Body of pancreas (tissue), 4 donors: ENCODE results near the gene KLHDC4. TPM values are rescaled to one million over a fixed set of nuclear protein-coding genes. Genes with fewer than 3 reads are reported as not detected.

Source experiments
- ATAC-seq: fragments of 150-250 bp; one replicate; pipeline ENCODE4 v1.9.1; 2016
- DNase-seq, 4 donors: peaks; one replicate each; pipeline ENCODE4 v3.0.0-alpha.2; 2019
- H3K27ac ChIP-seq, 4 donors: fragments of 200-600 bp; sonication (generic); 1 replicate in 3 of 4; 2 replicates in 1 of 4; pipeline versions ENCODE4 v1.5.1 to v1.6.1; 2016 to 2019; ENCODE audit warnings: mild to moderate bottlenecking in 1 of 4, mixed read lengths in 1 of 4, moderate library complexity in 1 of 4
- H3K27me3 ChIP-seq, 2 donors: fragments of 200-600 bp; sonication (generic); one replicate each; pipeline ENCODE4 v1.6.0; 2016; ENCODE audit warnings: mild to moderate bottlenecking in 1 of 2
- H3K36me3 ChIP-seq, 2 donors: fragments of 200-600 bp; sonication (generic); replicated peaks in 1 of 2; 2 replicates each; pipeline ENCODE4 v1.5.1; 2016; ENCODE audit warnings: low read depth in 2 of 2; ENCODE audit not compliant: insufficient read depth in 1 of 2
- H3K4me1 ChIP-seq: fragments of 200-600 bp; sonication (generic); one replicate; pipeline ENCODE4 v1.6.0; 2016
- H3K4me3 ChIP-seq, 2 donors: fragments of 200-600 bp; sonication (generic); 1 replicate in 1 of 2; 2 replicates in 1 of 2; pipeline ENCODE4 v1.5.1; 2016 to 2019
- H3K9me3 ChIP-seq, 3 donors: fragments of 200-600 bp; sonication (generic); 1 replicate in 2 of 3; 2 replicates in 1 of 3; pipeline ENCODE4 v1.5.1; 2016
- POLR2A ChIP-seq, 3 donors: fragments of 450-650 bp; IDR thresholded peaks; one replicate each; pipeline ENCODE4 v1.6.1; 2016; ENCODE audit warnings: antibody characterized with exemption in 3 of 3, mild to moderate bottlenecking in 2 of 3
- WGBS, 2 donors: methylation state at CpG; one replicate each; pipeline ENCODE4 v1.1.5; 2017; 5-methylcytosine and 5-hydroxymethylcytosine counted together
- intact Hi-C: fragments of 100-400 bp; cut with DNase I; formaldehyde crosslinking; loops from one replicate; pipeline ENCODE4 v1.15.1; 2023
- total RNA-seq, 2 donors: library from RNA; depleted of rRNA; stranded (reverse); fragments of >200 nt; gene quantifications; one replicate each; pipeline ENCODE4 v1.1.0, GENCODE V29; 2016
- TF ChIP-seq, protein P1 (sequence below), 7 experiments: fragments of 450-650 bp in 4 of 7; fragments of 200-600 bp in 3 of 7; sonication (generic) in 3 of 7; IDR thresholded peaks; one replicate each; pipeline ENCODE4 v1.5.1; 2016 to 2019; ENCODE audit warnings: antibody characterized with exemption in 7 of 7

KLHDC4 gene
- total RNA-seq, 2 donors from 2014 or later = 25.4 to 82.1 TPM

GRCh38 chr16:87762620-87763019 lies 3.2 kb downstream of the KLHDC4 start:
- DNase-seq (no peak), ATAC-seq (no peak)
- WGBS, 2 donors = 89 to 91% methylated on average over 9 of the region's 9 CpGs
- no peaks in the 10 kb centered on the region for H3K9me3 ChIP-seq
- no peak overlapping the region for H3K4me3 ChIP-seq
- H3K36me3 ChIP-seq = peaks cover 0 to 7% of the 10 kb centered on the region in 2 donors
- H3K27ac ChIP-seq = no peak overlapping the region
- no peaks in the 10 kb centered on the region for H3K27me3 ChIP-seq
- no peak for TF ChIP-seq POLR2A (IDR thresholded peaks at IDR 0.05)
- TF ChIP-seq, protein P1, sequence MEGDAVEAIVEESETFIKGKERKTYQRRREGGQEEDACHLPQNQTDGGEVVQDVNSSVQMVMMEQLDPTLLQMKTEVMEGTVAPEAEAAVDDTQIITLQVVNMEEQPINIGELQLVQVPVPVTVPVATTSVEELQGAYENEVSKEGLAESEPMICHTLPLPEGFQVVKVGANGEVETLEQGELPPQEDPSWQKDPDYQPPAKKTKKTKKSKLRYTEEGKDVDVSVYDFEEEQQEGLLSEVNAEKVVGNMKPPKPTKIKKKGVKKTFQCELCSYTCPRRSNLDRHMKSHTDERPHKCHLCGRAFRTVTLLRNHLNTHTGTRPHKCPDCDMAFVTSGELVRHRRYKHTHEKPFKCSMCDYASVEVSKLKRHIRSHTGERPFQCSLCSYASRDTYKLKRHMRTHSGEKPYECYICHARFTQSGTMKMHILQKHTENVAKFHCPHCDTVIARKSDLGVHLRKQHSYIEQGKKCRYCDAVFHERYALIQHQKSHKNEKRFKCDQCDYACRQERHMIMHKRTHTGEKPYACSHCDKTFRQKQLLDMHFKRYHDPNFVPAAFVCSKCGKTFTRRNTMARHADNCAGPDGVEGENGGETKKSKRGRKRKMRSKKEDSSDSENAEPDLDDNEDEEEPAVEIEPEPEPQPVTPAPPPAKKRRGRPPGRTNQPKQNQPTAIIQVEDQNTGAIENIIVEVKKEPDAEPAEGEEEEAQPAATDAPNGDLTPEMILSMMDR (IDR thresholded peaks at IDR 0.05) = no peak
- H3K4me1 ChIP-seq = peaks cover 24% of the 10 kb centered on the region
- intact Hi-C loops = no loop called here

- 74 to 86% methylated on average over 14 of the region's 14 CpGs for WGBS, 2 donors
- Histone ChIP-seq H3K27me3 (no peaks in the 10 kb centered on the region), H3K36me3 (peaks cover 0 to 7% of the 10 kb centered on the region in 2 donors), H3K27ac (no peak overlapping the region), H3K4me3 (no peak overlapping the region), H3K4me1 (peaks cover 24% of the 10 kb centered on the region), H3K9me3 (no peaks in the 10 kb centered on the region)
- no peak for ATAC-seq
- intact Hi-C loops = no loop called here
- no peak for DNase-seq
- no peak for TF ChIP-seq POLR2A (IDR thresholded peaks at IDR 0.05)
- TF ChIP-seq, protein P1 (IDR thresholded peaks at IDR 0.05) = no peak
Observed at GRCh38 chr16:87762071-87762571, 3.7 kb downstream of the KLHDC4 start.

DNA sequence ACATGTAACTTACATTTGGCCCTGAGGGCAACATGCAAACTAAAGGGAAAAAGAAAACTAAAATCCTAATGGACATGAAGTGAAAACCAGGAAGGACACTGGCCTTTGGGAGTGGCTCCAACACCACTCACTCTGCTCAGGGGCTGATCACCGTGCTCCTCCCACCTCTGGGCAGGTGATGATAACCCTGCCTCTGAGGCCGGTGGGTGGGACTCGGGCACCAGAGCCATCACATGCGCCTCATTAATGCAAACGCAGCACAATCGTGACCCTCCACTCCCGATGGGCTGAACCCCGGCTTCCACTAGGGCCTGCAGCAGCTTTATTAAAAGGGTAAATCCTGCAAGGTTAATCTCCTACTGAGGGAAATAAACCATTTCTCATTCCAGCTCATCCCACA lies 4.7 kb downstream of the KLHDC4 start:
- Histone ChIP-seq H3K4me3 (no peak overlapping the region), H3K4me1 (peaks cover 18% of the 10 kb centered on the region), H3K27me3 (no peaks in the 10 kb centered on the region), H3K27ac (no peak overlapping the region), H3K9me3 (no peaks in the 10 kb centered on the region), H3K36me3 (peaks cover 0 to 16% of the 10 kb centered on the region in 2 donors)
- intact Hi-C loops = no loop called here
- TF ChIP-seq, protein P1 (IDR thresholded peaks at IDR 0.05) = no peak
- TF ChIP-seq POLR2A (IDR thresholded peaks at IDR 0.05) = no peak
- WGBS, 2 donors = 89 to 94% methylated on average over 8 of the region's 8 CpGs
- ATAC-seq = no peak
- no peak for DNase-seq

- Histone ChIP-seq H3K27me3 (no peaks in the 10 kb centered on the region), H3K9me3 (no peaks in the 10 kb centered on the region), H3K36me3 (peaks cover 10 to 25% of the 10 kb centered on the region in 2 donors), H3K4me1 (no peaks in the 10 kb centered on the region), H3K27ac (no peak overlapping the region), H3K4me3 (no peak overlapping the region)
- TF ChIP-seq, protein P1 (IDR thresholded peaks at IDR 0.05) = no peak
- no peak for TF ChIP-seq POLR2A (IDR thresholded peaks at IDR 0.05)
- intact Hi-C loops = no loop called here
- DNase-seq (no peak), ATAC-seq (no peak)
- WGBS, 2 donors = 87 to 91% methylated on average over 8 of the region's 8 CpGs
Observed at GRCh38 chr16:87757841-87758426, 7.9 kb downstream of the KLHDC4 start.

DNA sequence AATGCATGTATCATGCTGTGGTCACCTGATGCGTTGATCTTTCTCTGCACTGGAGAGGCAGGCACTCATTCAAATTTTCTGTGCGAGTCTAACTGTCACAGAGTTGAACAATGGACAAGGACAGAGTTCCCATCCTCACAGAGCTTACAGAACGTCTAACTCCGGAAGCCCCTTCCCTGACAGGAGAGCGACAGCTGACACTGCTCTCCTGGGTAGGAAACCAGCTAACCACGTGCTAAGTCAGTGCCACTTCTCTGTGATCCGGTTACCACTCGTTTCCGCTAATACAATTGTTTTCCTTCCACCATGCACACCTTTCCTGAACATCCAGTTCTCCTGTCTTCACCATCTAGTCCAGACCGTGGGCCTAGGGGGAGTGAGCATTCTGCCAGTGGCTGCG lies 11.3 kb downstream of the KLHDC4 start:
- no peak for DNase-seq
- intact Hi-C loops = no loop called here
- no peaks in the 10 kb centered on the region for H3K4me1 ChIP-seq
- H3K27me3 ChIP-seq = no peaks in the 10 kb centered on the region
- no peak overlapping the region for H3K4me3 ChIP-seq
- no peak overlapping the region for H3K27ac ChIP-seq
- H3K36me3 ChIP-seq = peaks cover 10 to 28% of the 10 kb centered on the region in 2 donors
- WGBS, 2 donors = 82 to 87% methylated on average over 11 of the region's 11 CpGs
- no peak for ATAC-seq
- TF ChIP-seq, protein P1 (IDR thresholded peaks at IDR 0.05) = no peak
- TF ChIP-seq POLR2A (IDR thresholded peaks at IDR 0.05) = no peak
- H3K9me3 ChIP-seq = no peaks in the 10 kb centered on the region
